ENCODE measurements around the gene SNAP47. TPM values are rescaled to one million over a fixed set of nuclear protein-coding genes. Genes with fewer than 3 reads are reported as not detected.

Gene SNAP47
- total and polyA plus RNA-seq, 4 donors, result 10.6 to 63.0 (median 22.8) TPM

GRCh38 chr1:227792216-227793078 lies 57.2 kb downstream of the SNAP47 start:
- H3K4me3 ChIP-seq, result no peak overlapping the region
- no peaks in the 10 kb centered on the region for H3K36me3 ChIP-seq (ENCODE audit: control insufficient read depth in 4 of 4, insufficient read depth in 4 of 4, low read length in 4 of 4)
- ATAC-seq (ENCODE audit: insufficient read depth, low FRiP score) (no peak), DNase-seq (no peak)
- no peak overlapping the region for H3K27ac ChIP-seq (ENCODE audit: low read depth in 1 of 2, low read length in 1 of 2)
- H3K27me3 ChIP-seq (ENCODE audit: control insufficient read depth in 3 of 3, insufficient read depth in 3 of 3, low read length in 2 of 3), result no peaks in the 10 kb centered on the region
- no peak overlapping the region for H3K9ac ChIP-seq (ENCODE audit: insufficient read depth in 1 of 2, low read length in 2 of 2)
- H3K4me1 ChIP-seq (ENCODE audit: control insufficient read depth in 5 of 5, insufficient read depth in 5 of 5, low read length in 5 of 5), result peaks cover 0 to 41% (median 11%) of the 10 kb centered on the region in 5 donors
- TF ChIP-seq CTCF (IDR thresholded peaks at IDR 0.05; ENCODE audit: control extremely low read depth, extremely low read depth), result no peak
- WGBS, 2 donors, result 89 to 90% methylated on average over 19 of the region's 19 CpGs
- H3K9me3 ChIP-seq (ENCODE audit: control insufficient read depth in 4 of 4, insufficient read depth in 3 of 4, low read length in 3 of 4), result peaks cover 0 to 2% (median 0%) of the 10 kb centered on the region in 4 donors

GRCh38 chr1:227793079-227793947 lies 58.1 kb downstream of the SNAP47 start:
- WGBS, 2 donors, result 89 to 95% methylated on average over 10 of the region's 10 CpGs
- DNase-seq (no peak), ATAC-seq (ENCODE audit: insufficient read depth, low FRiP score) (no peak)
- Histone ChIP-seq H3K9ac (ENCODE audit: insufficient read depth in 1 of 2, low read length in 2 of 2) (no peak overlapping the region), H3K4me3 (no peak overlapping the region), H3K9me3 (ENCODE audit: control insufficient read depth in 4 of 4, insufficient read depth in 3 of 4, low read length in 3 of 4) (peaks cover 0 to 2% (median 0%) of the 10 kb centered on the region in 4 donors), H3K27me3 (ENCODE audit: control insufficient read depth in 3 of 3, insufficient read depth in 3 of 3, low read length in 2 of 3) (no peaks in the 10 kb centered on the region), H3K4me1 (ENCODE audit: control insufficient read depth in 5 of 5, insufficient read depth in 5 of 5, low read length in 5 of 5) (peaks cover 0 to 38% (median 11%) of the 10 kb centered on the region in 5 donors), H3K36me3 (ENCODE audit: control insufficient read depth in 4 of 4, insufficient read depth in 4 of 4, low read length in 4 of 4) (no peaks in the 10 kb centered on the region), H3K27ac (ENCODE audit: low read depth in 1 of 2, low read length in 1 of 2) (no peak overlapping the region)
- TF ChIP-seq CTCF (IDR thresholded peaks at IDR 0.05; ENCODE audit: control extremely low read depth, extremely low read depth), result no peak

GRCh38 chr1:227793948-227794816 lies 58.9 kb downstream of the SNAP47 start:
- ATAC-seq (ENCODE audit: insufficient read depth, low FRiP score) (peak; percentile 44), DNase-seq (peak; percentile 43 to 68 (median 53))
- no peaks in the 10 kb centered on the region for H3K36me3 ChIP-seq (ENCODE audit: control insufficient read depth in 4 of 4, insufficient read depth in 4 of 4, low read length in 4 of 4)
- WGBS, 2 donors, result 64 to 72% methylated on average over 12 of the region's 12 CpGs
- no peak for TF ChIP-seq CTCF (IDR thresholded peaks at IDR 0.05; ENCODE audit: control extremely low read depth, extremely low read depth)
- no peak overlapping the region for H3K9ac ChIP-seq (ENCODE audit: insufficient read depth in 1 of 2, low read length in 2 of 2)
- H3K27ac ChIP-seq (ENCODE audit: low read depth in 1 of 2, low read length in 1 of 2), result no peak overlapping the region
- peaks cover 0 to 29% (median 6%) of the 10 kb centered on the region in 5 donors for H3K4me1 ChIP-seq (ENCODE audit: control insufficient read depth in 5 of 5, insufficient read depth in 5 of 5, low read length in 5 of 5)
- peaks cover 0 to 4% (median 0%) of the 10 kb centered on the region in 4 donors for H3K9me3 ChIP-seq (ENCODE audit: control insufficient read depth in 4 of 4, insufficient read depth in 3 of 4, low read length in 3 of 4)
- H3K27me3 ChIP-seq (ENCODE audit: control insufficient read depth in 3 of 3, insufficient read depth in 3 of 3, low read length in 2 of 3), result no peaks in the 10 kb centered on the region
- no peak overlapping the region for H3K4me3 ChIP-seq
